H1 (cell line): Measurements from ENCODE around the gene ZNF639. TPM values are rescaled to one million over a fixed set of nuclear protein-coding genes. Genes with fewer than 3 reads are reported as not detected.
A peak's percentile ranks its signal among the peaks of the same experiment; 100 is the strongest.

Experiments
- CTCF ChIA-PET: fragments of 300-600 bp; sonication (Branson Sonifier 250); formaldehyde crosslinking; loops from one replicate; lab custom pipeline; 2021; ENCODE audit not compliant: partially characterized antibody; lab: Charles Lee
- POLR2A ChIA-PET: fragments of 300-600 bp; sonication (Branson Sonifier 250); formaldehyde crosslinking; loops from one replicate; lab custom pipeline; 2021; ENCODE audit warnings: inconsistent platforms; ENCODE audit not compliant: partially characterized antibody; lab: Charles Lee
- DNase-seq, 2 experiments: peaks; one replicate each; pipeline versions ENCODE4 v3.0.0 to v3.0.0-alpha.2; 2010 to 2022; ENCODE audit warnings: low spot score in 2 of 2, low read depth in 1 of 2, mixed read lengths in 1 of 2
- FAIRE-seq: peaks from 2 replicates; lab custom pipeline; 2011; peaks lifted over from hg19 to GRCh38; lab: Jason Lieb, UNC
- H2AFZ ChIP-seq: 2 replicates; pipeline ENCODE4 v1.8.1; 2012; ENCODE audit warnings: low read length, inconsistent platforms
- H2AK5ac ChIP-seq: 2 replicates; pipeline ENCODE4 v1.6.1; 2013; ENCODE audit warnings: low read depth, low read length
- H2BK120ac ChIP-seq: replicated peaks from 2 replicates; pipeline ENCODE3; 2013; ENCODE audit warnings: low read depth, low read length, inconsistent platforms
- H2BK12ac ChIP-seq: 2 replicates; pipeline ENCODE4 v1.6.1; 2013; ENCODE audit warnings: low read depth, low read length
- H2BK15ac ChIP-seq: 2 replicates; pipeline ENCODE4 v1.6.1; 2013; ENCODE audit warnings: low read length
- H2BK20ac ChIP-seq: 2 replicates; pipeline ENCODE4 v1.6.1; 2013; ENCODE audit warnings: low read length
- H2BK5ac ChIP-seq: 2 replicates; pipeline ENCODE4 v1.6.1; 2013; ENCODE audit warnings: low read depth, low read length
- H3K14ac ChIP-seq: 2 replicates; pipeline ENCODE4 v1.6.1; 2013; ENCODE audit warnings: inconsistent platforms; ENCODE audit not compliant: insufficient read length
- H3K18ac ChIP-seq: 2 replicates; pipeline ENCODE4 v1.6.1; 2013; ENCODE audit warnings: low read length; ENCODE audit errors: extremely low read depth
- H3K23ac ChIP-seq: 2 replicates; pipeline ENCODE4 v1.6.1; 2013; ENCODE audit warnings: inconsistent platforms; ENCODE audit not compliant: insufficient read length
- H3K23me2 ChIP-seq: 2 replicates; pipeline ENCODE4 v1.6.1; 2013; ENCODE audit warnings: low read depth, low read length
- H3K27ac ChIP-seq: 2 replicates; pipeline ENCODE4 v1.6.1; 2011; ENCODE audit warnings: low read depth, low read length, inconsistent platforms
- H3K27me3 ChIP-seq, 4 experiments: replicated peaks in 1 of 4; 1 replicate in 1 of 4; 2 replicates in 3 of 4; pipeline versions ENCODE4 v1.6.1 to v1.8.1; 2011 to 2013; ENCODE audit warnings: low read length in 3 of 4, mild to moderate bottlenecking in 3 of 4, inconsistent platforms in 2 of 4, mixed read lengths in 2 of 4, moderate library complexity in 1 of 4; ENCODE audit not compliant: control insufficient read depth in 3 of 4, insufficient read depth in 3 of 4; ENCODE audit errors: extremely low read depth in 1 of 4
- H3K36me3 ChIP-seq, 4 experiments: 2 replicates each; pipeline versions ENCODE4 v1.6.1 to v1.8.1; 2011 to 2013; ENCODE audit warnings: mild to moderate bottlenecking in 4 of 4, low read length in 3 of 4, moderate library complexity in 2 of 4, control low read depth in 1 of 4, inconsistent platforms in 1 of 4; ENCODE audit not compliant: insufficient read depth in 4 of 4, control insufficient read depth in 2 of 4
- H3K4ac ChIP-seq: replicated peaks from 2 replicates; pipeline ENCODE3; 2013; ENCODE audit warnings: low read length, low read depth, mixed read lengths, inconsistent platforms; ENCODE audit not compliant: insufficient read length
- H3K4me1 ChIP-seq, 4 experiments: replicated peaks in 1 of 4; 1 replicate in 1 of 4; 2 replicates in 3 of 4; pipeline versions ENCODE4 v1.6.1 to v1.8.1; 2011 to 2013; ENCODE audit warnings: low read length in 3 of 4, inconsistent platforms in 2 of 4, mixed read lengths in 1 of 4; ENCODE audit not compliant: insufficient read depth in 4 of 4, control insufficient read depth in 3 of 4
- H3K4me2 ChIP-seq, 2 experiments: 2 replicates each; pipeline versions ENCODE4 v1.6.1 to v1.8.1; 2011 to 2013; ENCODE audit warnings: low read depth in 2 of 2, low read length in 2 of 2, control low read depth in 1 of 2, inconsistent platforms in 1 of 2, mild to moderate bottlenecking in 1 of 2; ENCODE audit not compliant: insufficient read depth in 1 of 2
- H3K4me3 ChIP-seq, 4 experiments: fragments of 200-600, 300-600 bp in 1 of 4; sonication (generic), shearing (Covaris generic), sonication (Bioruptor Twin) in 1 of 4; 2 replicates each; pipeline versions ENCODE4 v1.5.1 to v1.8.1; 2011 to 2016; ENCODE audit warnings: low read length in 4 of 4, low read depth in 3 of 4, control low read depth in 2 of 4, inconsistent platforms in 2 of 4, mild to moderate bottlenecking in 2 of 4, mixed read lengths in 1 of 4, moderate library complexity in 1 of 4; ENCODE audit not compliant: insufficient read depth in 2 of 4; ENCODE audit errors: extremely low read depth in 1 of 4
- H3K56ac ChIP-seq: replicated peaks from 2 replicates; pipeline ENCODE3; 2013; ENCODE audit warnings: low read depth, mild to moderate bottlenecking, mixed read lengths, low read length, inconsistent platforms; ENCODE audit not compliant: insufficient read length
- H3K79me1 ChIP-seq: 2 replicates; pipeline ENCODE4 v1.6.1; 2013; ENCODE audit warnings: low read depth, low read length, control low read depth
- H3K79me2 ChIP-seq, 2 experiments: 2 replicates each; pipeline versions ENCODE4 v1.6.1 to v1.8.1; 2012 to 2013; ENCODE audit warnings: low read length in 2 of 2, mild to moderate bottlenecking in 2 of 2, inconsistent platforms in 1 of 2; ENCODE audit not compliant: insufficient read depth in 2 of 2, control insufficient read depth in 1 of 2
- H3K9ac ChIP-seq, 4 experiments: replicated peaks in 1 of 4; 1 replicate in 1 of 4; 2 replicates in 3 of 4; pipeline versions ENCODE4 v1.6.1 to v1.8.1; 2011 to 2013; ENCODE audit warnings: low read depth in 3 of 4, low read length in 3 of 4, control low read depth in 2 of 4, mild to moderate bottlenecking in 2 of 4, moderate library complexity in 2 of 4, inconsistent platforms in 1 of 4; ENCODE audit errors: extremely low read depth in 1 of 4
- H3K9me3 ChIP-seq, 2 experiments: 2 replicates each; pipeline versions ENCODE4 v1.6.1 to v1.8.1; 2012 to 2013; ENCODE audit warnings: mild to moderate bottlenecking in 2 of 2, moderate library complexity in 2 of 2, control low read depth in 1 of 2, inconsistent platforms in 1 of 2, low read depth in 1 of 2, low read length in 1 of 2, mixed read lengths in 1 of 2; ENCODE audit not compliant: insufficient read depth in 2 of 2
- H4K20me1 ChIP-seq, 2 experiments: replicated peaks in 1 of 2; 2 replicates each; pipeline versions ENCODE3 to v1.8.1; 2011 to 2013; ENCODE audit warnings: inconsistent platforms in 2 of 2, low read length in 2 of 2, mild to moderate bottlenecking in 1 of 2; ENCODE audit not compliant: insufficient read depth in 2 of 2, control insufficient read depth in 1 of 2
- H4K5ac ChIP-seq: 2 replicates; pipeline ENCODE4 v1.6.1; 2013; ENCODE audit warnings: low read length, low read depth, mixed read lengths, inconsistent platforms; ENCODE audit not compliant: insufficient read length
- H4K8ac ChIP-seq: 2 replicates; pipeline ENCODE4 v1.8.0; 2013; ENCODE audit warnings: mild to moderate bottlenecking, moderate library complexity, low read length, inconsistent platforms; ENCODE audit not compliant: insufficient read depth; ENCODE audit errors: extremely low read depth
- H4K91ac ChIP-seq: replicated peaks from 2 replicates; pipeline ENCODE3; 2013; ENCODE audit warnings: low read length, mixed read lengths, inconsistent platforms; ENCODE audit not compliant: insufficient read length
- MAFK ChIP-seq: IDR thresholded peaks from 2 replicates; pipeline ENCODE4 v1.6.1; 2012; ENCODE audit warnings: low read depth, mild to moderate bottlenecking, improper control_type of control experiment, low read length
- WGBS, 2 experiments: shearing (Covaris generic) in 1 of 2; methylation state at CpG; one replicate each; pipeline versions ENCODE4 v1.1.6 to v1.1.7; 2013 to 2015; ENCODE audit warnings: low lambda C conversion rate in 2 of 2, mixed read lengths in 2 of 2, inconsistent platforms in 1 of 2, low coverage in 1 of 2, missing lambda C conversion rate in 1 of 2; ENCODE audit not compliant: insufficient replicate concordance in 2 of 2, insufficient coverage in 1 of 2, insufficient read length in 1 of 2; ENCODE audit errors: extremely low coverage in 1 of 2, missing lambda C conversion rate in 1 of 2; 5-methylcytosine and 5-hydroxymethylcytosine counted together
- polyA plus RNA-seq, 7 experiments: library from polyadenylated mRNA; depleted of rRNA in 3 of 7; stranded (reverse) in 5 of 7; unstranded in 2 of 7; fragments of >200 nt in 5 of 7; fragments of 200-250 nt in 2 of 7; gene quantifications; 1 replicate in 5 of 7; 2 replicates in 1 of 7; 4 replicates in 1 of 7; pipeline versions ENCODE4 v1.2.1 to v1.2.3, GENCODE V29; 2011 to 2013; ENCODE audit warnings: missing spikeins in 2 of 7, mixed read lengths in 2 of 7
- total RNA-seq: library from RNA; stranded (reverse); fragmentation: NEBNext Ultra II Directional; extraction: Animal tissue kit (Norgen Biotek cat#: 25700); gene quantifications from 2 replicates; pipeline ENCODE4 v1.2.1, GENCODE V29; 2021
- TF ChIP-seq, protein P1 (sequence below): IDR thresholded peaks from 2 replicates; pipeline ENCODE4 v1.6.1; 2012; ENCODE audit warnings: inconsistent platforms

ZNF639 gene
- total and polyA plus RNA-seq, 2 of the 8 experiments (the other 6 are each of a cell fraction or from before 2014, with no cell fraction given) = 9.1 to 41.4 TPM

DNA sequence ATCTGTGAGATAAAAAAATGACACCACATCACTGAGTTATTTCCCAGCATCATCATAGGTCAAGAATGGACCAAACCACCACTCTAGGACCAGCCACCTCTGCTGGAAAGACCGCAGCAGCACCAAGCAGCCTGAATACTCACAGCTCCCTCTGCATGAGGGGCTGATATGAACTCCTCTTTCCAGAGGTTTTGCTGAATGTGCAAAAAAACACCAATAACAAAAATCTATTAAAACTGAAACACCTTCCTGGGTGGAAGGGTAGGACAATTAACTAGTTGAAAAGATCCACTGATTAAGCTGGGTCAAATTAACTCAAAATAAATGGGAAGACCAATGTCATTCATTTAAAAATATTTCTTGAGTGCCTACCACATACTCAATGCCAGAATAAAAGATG, 43.0 kb upstream of the ZNF639 start:
- CTCF ChIA-PET = interaction anchor here (0.5 to 1.4 kb wide), 7 partner anchors 10 to 502 kb away, joined by 3 to 5 read pairs (median 3); no protein-coding TSS in a partner anchor
- H3K23ac ChIP-seq = no peak overlapping the region
- no peaks in the 10 kb centered on the region for H3K36me3 ChIP-seq
- H3K18ac ChIP-seq = no peak overlapping the region
- no peak overlapping the region for H3K9ac ChIP-seq
- H3K4ac ChIP-seq = no peak overlapping the region
- H2BK120ac ChIP-seq = no peak overlapping the region
- no peak overlapping the region for H3K4me3 ChIP-seq
- no peak overlapping the region for H2BK12ac ChIP-seq
- no peak overlapping the region for H4K5ac ChIP-seq
- no peak overlapping the region for H3K4me2 ChIP-seq
- no peaks in the 10 kb centered on the region for H4K20me1 ChIP-seq
- FAIRE-seq (no peak), DNase-seq (no peak)
- H3K79me2 ChIP-seq = no peaks in the 10 kb centered on the region
- H3K27ac ChIP-seq = no peak overlapping the region
- no peak overlapping the region for H2AK5ac ChIP-seq
- peak overlapping the region; percentile 25 for H3K56ac ChIP-seq
- TF ChIP-seq, protein P1, sequence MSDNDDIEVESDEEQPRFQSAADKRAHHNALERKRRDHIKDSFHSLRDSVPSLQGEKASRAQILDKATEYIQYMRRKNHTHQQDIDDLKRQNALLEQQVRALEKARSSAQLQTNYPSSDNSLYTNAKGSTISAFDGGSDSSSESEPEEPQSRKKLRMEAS = no peak
- peak; percentile 78 for TF ChIP-seq MAFK
- no peaks in the 10 kb centered on the region for H3K23me2 ChIP-seq
- no peak overlapping the region for H2BK15ac ChIP-seq
- no peaks in the 10 kb centered on the region for H3K27me3 ChIP-seq
- H2BK20ac ChIP-seq = no peak overlapping the region
- no peak overlapping the region for H4K8ac ChIP-seq
- H3K14ac ChIP-seq = no peak overlapping the region
- WGBS, 2 experiments = 100% methylated on average over 1 of the region's 1 CpG; no CpG with 5 or more reads in 1 of the 2 experiments
- H3K4me1 ChIP-seq = peaks cover 0 to 4% (median 0%) of the 10 kb centered on the region in 4 experiments; a peak in 1 of 7 replicates
- H3K79me1 ChIP-seq = no peaks in the 10 kb centered on the region
- no peak overlapping the region for H2BK5ac ChIP-seq
- no peak overlapping the region for H2AFZ ChIP-seq
- H4K91ac ChIP-seq = no peak overlapping the region
- POLR2A ChIA-PET = no interaction called here
- no peaks in the 10 kb centered on the region for H3K9me3 ChIP-seq
